Astrocyte (in vitro differentiated cells and primary cell): ENCODE measurements around the gene KDM5B.

ENCODE experiments used
- CTCF ChIP-seq: IDR thresholded peaks from 2 replicates; pipeline ENCODE4 v1.5.1; 2011; ENCODE audit warnings: low read depth, mild to moderate bottlenecking, inconsistent platforms, low read length, moderate library complexity; ENCODE audit not compliant: insufficient read depth
- EZH2 ChIP-seq: IDR thresholded peaks from 2 replicates; pipeline ENCODE4 v1.6.1; 2012; ENCODE audit warnings: mild to moderate bottlenecking, low read length, inconsistent platforms; ENCODE audit not compliant: insufficient read depth

- no peak for TF ChIP-seq CTCF
- no peak for TF ChIP-seq EZH2
Observed at GRCh38 chr1:202704601-202705000, 103.6 kb downstream of the KDM5B start.
